ENCODE results near the gene CTNNBIP1.
A peak's percentile ranks its signal among the peaks of the same experiment; 100 is the strongest.

The CTNNBIP1 gene

GRCh38 chr1:9883585-9884449 lies 26.3 kb downstream of the CTNNBIP1 start:
- TF ChIP-seq, protein P1, sequence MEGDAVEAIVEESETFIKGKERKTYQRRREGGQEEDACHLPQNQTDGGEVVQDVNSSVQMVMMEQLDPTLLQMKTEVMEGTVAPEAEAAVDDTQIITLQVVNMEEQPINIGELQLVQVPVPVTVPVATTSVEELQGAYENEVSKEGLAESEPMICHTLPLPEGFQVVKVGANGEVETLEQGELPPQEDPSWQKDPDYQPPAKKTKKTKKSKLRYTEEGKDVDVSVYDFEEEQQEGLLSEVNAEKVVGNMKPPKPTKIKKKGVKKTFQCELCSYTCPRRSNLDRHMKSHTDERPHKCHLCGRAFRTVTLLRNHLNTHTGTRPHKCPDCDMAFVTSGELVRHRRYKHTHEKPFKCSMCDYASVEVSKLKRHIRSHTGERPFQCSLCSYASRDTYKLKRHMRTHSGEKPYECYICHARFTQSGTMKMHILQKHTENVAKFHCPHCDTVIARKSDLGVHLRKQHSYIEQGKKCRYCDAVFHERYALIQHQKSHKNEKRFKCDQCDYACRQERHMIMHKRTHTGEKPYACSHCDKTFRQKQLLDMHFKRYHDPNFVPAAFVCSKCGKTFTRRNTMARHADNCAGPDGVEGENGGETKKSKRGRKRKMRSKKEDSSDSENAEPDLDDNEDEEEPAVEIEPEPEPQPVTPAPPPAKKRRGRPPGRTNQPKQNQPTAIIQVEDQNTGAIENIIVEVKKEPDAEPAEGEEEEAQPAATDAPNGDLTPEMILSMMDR (conservative IDR thresholded peaks at IDR 0.05): no peak
- no peak overlapping the region for H3K27ac ChIP-seq

DNA sequence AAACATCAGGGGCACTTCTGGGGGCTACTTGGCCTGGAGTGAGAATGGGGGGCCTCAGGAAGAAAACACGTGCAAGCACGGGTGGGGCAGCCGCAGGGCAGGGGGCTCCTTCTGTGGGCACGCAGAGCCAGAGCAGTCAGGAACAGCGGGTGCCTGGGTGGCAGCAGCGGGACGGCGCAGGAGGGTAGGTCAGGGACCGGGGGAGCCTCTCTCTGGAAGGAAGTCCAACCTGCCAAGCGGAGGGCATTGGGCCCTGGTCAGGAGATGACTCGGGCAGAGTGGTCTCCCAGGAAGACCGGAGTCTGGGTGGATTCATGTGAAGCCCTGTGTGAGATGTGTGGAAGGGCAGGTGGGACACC lies 27.1 kb downstream of the CTNNBIP1 start:
- TF ChIP-seq, protein P1 (conservative IDR thresholded peaks at IDR 0.05): no peak

GRCh38 chr1:9882296-9882944 lies 27.6 kb downstream of the CTNNBIP1 start:
- TF ChIP-seq, protein P1 (conservative IDR thresholded peaks at IDR 0.05): no peak
- H3K27ac ChIP-seq: no peak overlapping the region

More for the DNA sequence above, 27.1 kb downstream of the CTNNBIP1 start:
- H3K27ac ChIP-seq: no peak overlapping the region

DNA sequence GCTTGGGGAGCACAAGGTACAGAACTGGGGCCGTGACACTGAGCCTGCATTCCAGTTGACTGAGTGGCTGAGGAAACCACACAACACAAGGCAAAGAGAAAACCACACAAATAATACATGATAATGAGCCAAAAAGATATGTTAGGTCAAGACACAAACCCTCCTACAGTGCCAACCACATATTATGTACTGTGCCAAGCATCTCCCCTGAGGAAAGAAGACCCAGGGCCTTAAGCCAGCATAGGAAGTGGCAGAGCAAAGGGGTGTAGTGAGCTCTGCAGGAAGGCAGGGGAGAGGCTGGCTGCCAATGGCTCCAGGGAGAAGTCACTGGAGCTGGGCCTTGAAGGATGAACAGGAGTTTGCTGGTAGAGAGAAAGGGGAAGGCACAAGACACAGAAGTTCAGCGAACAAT lies 28.2 kb downstream of the CTNNBIP1 start:
- H3K27ac ChIP-seq: no peak overlapping the region
- TF ChIP-seq, protein P1 (conservative IDR thresholded peaks at IDR 0.05): no peak

DNA sequence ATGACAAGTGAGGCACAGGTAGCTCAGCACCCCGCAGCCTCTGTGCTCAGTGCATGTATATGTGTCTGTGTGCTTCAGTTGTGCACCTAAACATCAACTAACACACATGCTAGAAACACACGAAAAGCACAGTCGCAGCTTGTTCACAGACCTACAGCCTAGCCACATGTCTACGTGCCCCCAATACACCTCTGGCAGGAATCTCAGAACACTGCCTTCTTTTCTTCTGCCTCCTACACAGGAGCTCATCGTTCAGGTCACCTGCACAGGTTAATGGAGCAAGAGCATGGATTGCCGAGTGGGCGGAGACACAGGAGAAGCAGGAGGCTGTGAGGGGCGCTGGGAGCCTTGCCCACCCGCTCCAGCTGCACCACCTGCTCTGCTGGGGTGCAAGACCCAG lies 31.7 kb downstream of the CTNNBIP1 start:
- H3K27ac ChIP-seq: no peak overlapping the region
- TF ChIP-seq, protein P1 (conservative IDR thresholded peaks at IDR 0.05): no peak

DNA sequence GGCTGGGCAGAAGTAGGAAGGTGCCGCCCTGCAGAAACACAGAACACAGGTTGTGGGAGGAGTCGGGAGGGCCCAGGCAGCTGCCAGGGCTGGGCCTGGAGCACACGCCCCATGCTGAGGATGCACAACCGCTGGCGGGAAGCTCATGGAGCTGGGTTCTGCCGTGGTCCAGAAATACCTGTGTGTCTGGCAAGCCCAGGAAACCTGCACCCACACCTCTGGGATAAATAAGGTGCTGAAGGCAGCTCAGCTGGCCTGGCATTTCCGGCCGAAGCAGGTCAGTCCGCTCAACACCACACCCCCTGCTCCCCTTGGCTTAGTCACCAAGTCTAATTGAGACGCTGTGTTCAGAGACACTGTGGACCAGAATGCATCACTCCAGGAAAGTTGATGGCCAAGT lies 32.1 kb downstream of the CTNNBIP1 start:
- peak overlapping the region; percentile 15; the same call in 1 of the 2 replicates for H3K27ac ChIP-seq
- TF ChIP-seq, protein P1 (conservative IDR thresholded peaks at IDR 0.05): no peak

GRCh38 chr1:9875636-9876000 lies 34.5 kb downstream of the CTNNBIP1 start:
- H3K27ac ChIP-seq: peak overlapping the region; percentile 37; the same call in 1 of the 2 replicates
- TF ChIP-seq, protein P1 (conservative IDR thresholded peaks at IDR 0.05): no peak

All from VCaP (cell line).